Measurements from ENCODE around the gene ZNF581.

Gene ZNF581

DNA sequence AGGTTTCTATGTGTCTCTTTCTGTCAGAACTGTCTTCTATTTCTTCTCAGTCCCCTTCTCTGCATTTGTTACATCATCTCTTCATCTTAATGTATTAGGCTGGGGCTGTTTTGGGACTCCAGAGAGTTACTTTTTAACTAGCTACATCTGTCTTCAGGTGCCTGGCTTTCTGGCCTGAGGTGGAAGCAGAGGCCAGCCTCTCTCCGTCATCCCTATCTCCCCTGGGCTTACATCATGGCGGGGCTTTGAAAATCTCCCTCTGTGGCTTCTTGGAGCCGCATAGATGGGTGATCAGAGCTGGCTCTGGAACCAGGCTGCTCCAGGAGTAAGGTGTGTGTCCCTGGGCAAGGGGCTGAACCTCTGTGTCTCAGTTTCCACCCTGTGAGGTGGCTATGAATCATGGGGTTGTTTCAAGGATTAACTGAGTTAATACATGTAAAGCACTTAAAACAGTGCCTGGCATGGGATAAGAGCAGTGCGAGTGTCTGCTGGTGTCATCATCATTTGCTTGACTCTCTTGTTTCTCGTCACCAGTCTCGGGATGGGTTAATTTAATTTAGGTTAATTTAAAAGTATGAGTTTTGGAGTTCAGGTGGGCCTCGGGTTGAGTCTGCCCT, 33.5 kb downstream of the ZNF581 start:
- H3K27ac ChIP-seq (replicated peaks): peak overlapping the region; percentile 71
- no peaks in the 10 kb centered on the region for H3K27me3 ChIP-seq (ENCODE audit: insufficient read depth, poor library complexity, severe bottlenecking)
- TF ChIP-seq, protein P1, sequence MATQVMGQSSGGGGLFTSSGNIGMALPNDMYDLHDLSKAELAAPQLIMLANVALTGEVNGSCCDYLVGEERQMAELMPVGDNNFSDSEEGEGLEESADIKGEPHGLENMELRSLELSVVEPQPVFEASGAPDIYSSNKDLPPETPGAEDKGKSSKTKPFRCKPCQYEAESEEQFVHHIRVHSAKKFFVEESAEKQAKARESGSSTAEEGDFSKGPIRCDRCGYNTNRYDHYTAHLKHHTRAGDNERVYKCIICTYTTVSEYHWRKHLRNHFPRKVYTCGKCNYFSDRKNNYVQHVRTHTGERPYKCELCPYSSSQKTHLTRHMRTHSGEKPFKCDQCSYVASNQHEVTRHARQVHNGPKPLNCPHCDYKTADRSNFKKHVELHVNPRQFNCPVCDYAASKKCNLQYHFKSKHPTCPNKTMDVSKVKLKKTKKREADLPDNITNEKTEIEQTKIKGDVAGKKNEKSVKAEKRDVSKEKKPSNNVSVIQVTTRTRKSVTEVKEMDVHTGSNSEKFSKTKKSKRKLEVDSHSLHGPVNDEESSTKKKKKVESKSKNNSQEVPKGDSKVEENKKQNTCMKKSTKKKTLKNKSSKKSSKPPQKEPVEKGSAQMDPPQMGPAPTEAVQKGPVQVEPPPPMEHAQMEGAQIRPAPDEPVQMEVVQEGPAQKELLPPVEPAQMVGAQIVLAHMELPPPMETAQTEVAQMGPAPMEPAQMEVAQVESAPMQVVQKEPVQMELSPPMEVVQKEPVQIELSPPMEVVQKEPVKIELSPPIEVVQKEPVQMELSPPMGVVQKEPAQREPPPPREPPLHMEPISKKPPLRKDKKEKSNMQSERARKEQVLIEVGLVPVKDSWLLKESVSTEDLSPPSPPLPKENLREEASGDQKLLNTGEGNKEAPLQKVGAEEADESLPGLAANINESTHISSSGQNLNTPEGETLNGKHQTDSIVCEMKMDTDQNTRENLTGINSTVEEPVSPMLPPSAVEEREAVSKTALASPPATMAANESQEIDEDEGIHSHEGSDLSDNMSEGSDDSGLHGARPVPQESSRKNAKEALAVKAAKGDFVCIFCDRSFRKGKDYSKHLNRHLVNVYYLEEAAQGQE (IDR thresholded peaks at IDR 0.05; ENCODE audit: insufficient replicate concordance, low read depth): no peak
- TF ChIP-seq GABPA (IDR thresholded peaks at IDR 0.05; ENCODE audit: low read depth) (no peak), SPI1 (IDR thresholded peaks at IDR 0.05; ENCODE audit: borderline replicate concordance, low read depth) (no peak), POLR2AphosphoS5 (IDR thresholded peaks at IDR 0.05; ENCODE audit: low read depth) (no peak)
- TF ChIP-seq, protein P2, sequence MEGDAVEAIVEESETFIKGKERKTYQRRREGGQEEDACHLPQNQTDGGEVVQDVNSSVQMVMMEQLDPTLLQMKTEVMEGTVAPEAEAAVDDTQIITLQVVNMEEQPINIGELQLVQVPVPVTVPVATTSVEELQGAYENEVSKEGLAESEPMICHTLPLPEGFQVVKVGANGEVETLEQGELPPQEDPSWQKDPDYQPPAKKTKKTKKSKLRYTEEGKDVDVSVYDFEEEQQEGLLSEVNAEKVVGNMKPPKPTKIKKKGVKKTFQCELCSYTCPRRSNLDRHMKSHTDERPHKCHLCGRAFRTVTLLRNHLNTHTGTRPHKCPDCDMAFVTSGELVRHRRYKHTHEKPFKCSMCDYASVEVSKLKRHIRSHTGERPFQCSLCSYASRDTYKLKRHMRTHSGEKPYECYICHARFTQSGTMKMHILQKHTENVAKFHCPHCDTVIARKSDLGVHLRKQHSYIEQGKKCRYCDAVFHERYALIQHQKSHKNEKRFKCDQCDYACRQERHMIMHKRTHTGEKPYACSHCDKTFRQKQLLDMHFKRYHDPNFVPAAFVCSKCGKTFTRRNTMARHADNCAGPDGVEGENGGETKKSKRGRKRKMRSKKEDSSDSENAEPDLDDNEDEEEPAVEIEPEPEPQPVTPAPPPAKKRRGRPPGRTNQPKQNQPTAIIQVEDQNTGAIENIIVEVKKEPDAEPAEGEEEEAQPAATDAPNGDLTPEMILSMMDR (IDR thresholded peaks at IDR 0.05; ENCODE audit: insufficient read depth, low read length): no peak
- H3K4me3 ChIP-seq (replicated peaks; ENCODE audit: insufficient read depth, low read length): peak overlapping the region; percentile 65
- DNase-seq (ENCODE audit: low read depth in 1 of 2, low spot score in 1 of 2): no peak

DNA sequence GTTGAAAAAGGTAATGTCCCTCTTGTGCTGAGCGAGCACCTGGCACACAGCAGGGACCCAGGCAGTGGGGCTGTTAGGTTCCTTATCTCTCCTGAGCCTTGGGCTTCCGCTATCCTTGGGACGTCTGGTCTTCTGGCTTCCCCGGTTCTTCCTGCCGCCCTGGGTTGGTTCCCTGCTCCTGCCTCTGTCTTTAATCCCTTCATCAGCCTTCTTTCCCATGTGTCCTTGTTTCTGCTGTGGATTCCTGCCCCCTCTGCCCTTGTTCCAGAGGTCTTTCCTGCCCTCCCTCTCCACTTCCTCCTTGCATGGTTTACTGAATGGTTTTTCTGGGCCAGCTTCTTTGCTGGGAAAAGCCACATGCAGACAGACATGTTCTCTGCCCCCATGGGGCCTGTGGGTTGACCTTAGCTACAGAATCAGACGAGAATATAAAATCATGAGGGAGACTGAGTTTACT, 34.2 kb downstream of the ZNF581 start:
- H3K4me3 ChIP-seq (replicated peaks; ENCODE audit: insufficient read depth, low read length): peak overlapping the region; percentile 15
- TF ChIP-seq, protein P1 (IDR thresholded peaks at IDR 0.05; ENCODE audit: insufficient replicate concordance, low read depth): no peak
- TF ChIP-seq SPI1 (IDR thresholded peaks at IDR 0.05; ENCODE audit: borderline replicate concordance, low read depth): peak; percentile 62; the same call in 1 of the 2 replicates
- H3K27me3 ChIP-seq (ENCODE audit: insufficient read depth, poor library complexity, severe bottlenecking): no peaks in the 10 kb centered on the region
- peak overlapping the region; percentile 71 for H3K27ac ChIP-seq (replicated peaks)
- DNase-seq (ENCODE audit: low read depth in 1 of 2, low spot score in 1 of 2): peak in 1 of 2 experiments; percentile 34

DNA sequence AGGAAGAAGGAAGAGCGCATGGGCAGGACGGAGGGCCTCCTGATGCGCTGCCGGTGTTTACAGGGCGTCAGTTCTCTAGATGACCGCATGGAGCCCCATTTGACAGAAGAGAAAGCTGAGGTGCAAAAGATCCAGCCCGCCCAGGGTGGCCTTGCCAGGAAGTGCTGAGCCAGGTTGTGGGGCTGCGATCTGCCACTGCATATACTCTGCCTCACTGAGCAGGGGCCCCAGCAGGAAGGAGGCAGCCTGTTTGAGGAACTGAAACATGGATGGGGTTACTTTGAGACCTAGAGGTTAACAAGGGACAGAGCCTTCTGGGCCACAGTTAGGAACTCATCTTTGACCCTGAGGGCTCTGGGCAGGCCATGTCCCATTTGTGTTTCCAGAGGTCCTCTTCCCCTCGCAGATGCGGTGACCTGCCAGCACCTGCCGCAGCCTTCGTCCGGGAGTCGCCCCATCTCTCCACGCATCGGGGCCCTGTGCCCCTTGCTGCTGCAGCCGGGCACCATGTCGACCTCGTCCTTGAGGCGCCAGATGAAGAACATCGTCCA, 34.7 kb downstream of the ZNF581 start:
- peak; percentile 75 to 85 for DNase-seq (ENCODE audit: low read depth in 1 of 2, low spot score in 1 of 2)
- Histone ChIP-seq H3K4me3 (replicated peaks; ENCODE audit: insufficient read depth, low read length) (peak overlapping the region; percentile 15; the same call in 1 of the 2 replicates), H3K27ac (replicated peaks) (peak overlapping the region; percentile 71), H3K27me3 (ENCODE audit: insufficient read depth, poor library complexity, severe bottlenecking) (no peaks in the 10 kb centered on the region)
- TF ChIP-seq GABPA (IDR thresholded peaks at IDR 0.05; ENCODE audit: low read depth) (no peak), SPI1 (IDR thresholded peaks at IDR 0.05; ENCODE audit: borderline replicate concordance, low read depth) (peak; percentile 76), POLR2AphosphoS5 (IDR thresholded peaks at IDR 0.05; ENCODE audit: low read depth) (peak; percentile 38; the same call in 1 of the 2 replicates)
- TF ChIP-seq, protein P1 (IDR thresholded peaks at IDR 0.05; ENCODE audit: insufficient replicate concordance, low read depth): no peak
- TF ChIP-seq, protein P2 (IDR thresholded peaks at IDR 0.05; ENCODE audit: insufficient read depth, low read length): no peak
